SK-N-MC (cell line): ENCODE data around the gene ABLIM2.

Source experiments
- EZH2 ChIP-seq: fragments of 200-600 bp; sonication (generic); IDR thresholded peaks from one replicate; pipeline ENCODE4 v1.6.1; 2017; ENCODE audit warnings: antibody characterized with exemption
- FOXP2 ChIP-seq: optimal IDR thresholded peaks from 2 replicates; pipeline ENCODE3; 2011; ENCODE audit warnings: mild to moderate bottlenecking, moderate library complexity; ENCODE audit not compliant: insufficient read depth; ENCODE audit errors: extremely low read length, control extremely low read depth
- POLR2AphosphoS5 ChIP-seq: IDR thresholded peaks from 2 replicates; pipeline ENCODE4 v1.6.1; 2012; ENCODE audit warnings: mild to moderate bottlenecking, low read depth, low read length, borderline replicate concordance

DNA sequence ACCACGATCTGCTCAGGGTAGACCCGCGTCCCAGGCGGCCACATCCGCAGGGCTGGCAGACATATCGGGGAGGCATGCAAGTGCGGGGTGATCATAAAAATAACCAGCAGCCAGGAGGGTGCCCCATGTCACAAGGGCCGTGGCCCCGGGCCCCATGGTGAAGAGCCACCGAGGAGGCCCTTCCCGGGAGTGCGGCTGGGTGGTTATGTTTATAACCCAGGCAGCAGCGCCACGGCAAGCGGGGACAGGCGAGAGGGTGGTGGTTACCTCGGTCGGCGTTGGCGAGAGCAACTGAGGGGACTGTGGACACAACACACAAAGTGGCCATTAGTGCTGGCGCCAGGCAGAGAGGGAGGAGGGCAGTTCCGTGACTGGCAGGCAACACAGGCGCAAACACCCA lies 126.2 kb downstream of the ABLIM2 start:
- TF ChIP-seq POLR2AphosphoS5, result no peak
- TF ChIP-seq EZH2, result no peak
- TF ChIP-seq FOXP2, result no peak
